ENCODE data around the gene CHL1. TPM values are rescaled to one million over a fixed set of nuclear protein-coding genes. Genes with fewer than 3 reads are reported as not detected.

CHL1 gene
- total RNA-seq, 1 donor from 2014 or later: 8.6 TPM

DNA sequence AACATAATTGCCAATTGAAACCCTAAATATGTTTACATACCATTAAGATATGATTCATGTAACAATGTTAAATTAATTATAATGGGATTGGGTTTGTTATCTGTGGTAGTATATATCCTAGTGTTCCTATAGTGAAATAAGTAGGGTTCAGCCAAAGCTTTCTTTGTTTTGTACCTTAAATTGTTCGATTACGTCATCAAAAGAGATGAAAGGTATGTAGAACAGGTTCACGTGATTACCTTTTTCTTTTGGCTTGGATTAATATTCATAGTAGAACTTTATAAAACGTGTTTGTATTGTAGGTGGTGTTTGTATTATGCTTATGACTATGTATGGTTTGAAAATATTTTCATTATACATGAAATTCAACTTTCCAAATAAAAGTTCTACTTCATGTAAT is 212.4 kb downstream of the CHL1 start:
- no peak for DNase-seq (ENCODE audit: low read depth)

DNA sequence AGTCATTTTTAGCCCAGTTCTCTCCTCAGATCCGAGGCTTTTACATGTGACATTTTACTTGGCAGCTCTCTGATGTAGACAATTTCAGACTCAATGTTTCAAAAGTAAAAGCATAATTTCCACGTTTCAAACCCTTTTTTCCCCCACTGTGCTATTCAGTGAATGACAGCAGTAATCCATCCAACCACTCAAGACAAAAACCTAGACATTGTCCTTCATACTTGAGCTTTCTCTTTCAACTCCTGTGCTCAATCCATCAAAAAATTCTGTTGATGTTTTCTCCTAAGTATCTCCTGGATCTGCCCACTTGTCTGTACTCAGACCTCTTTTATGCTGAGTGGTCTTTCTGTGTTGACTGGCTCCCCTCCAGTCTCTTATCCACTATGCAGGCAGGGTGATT is 214.7 kb downstream of the CHL1 start:
- no peak for DNase-seq (ENCODE audit: low read depth)

DNA sequence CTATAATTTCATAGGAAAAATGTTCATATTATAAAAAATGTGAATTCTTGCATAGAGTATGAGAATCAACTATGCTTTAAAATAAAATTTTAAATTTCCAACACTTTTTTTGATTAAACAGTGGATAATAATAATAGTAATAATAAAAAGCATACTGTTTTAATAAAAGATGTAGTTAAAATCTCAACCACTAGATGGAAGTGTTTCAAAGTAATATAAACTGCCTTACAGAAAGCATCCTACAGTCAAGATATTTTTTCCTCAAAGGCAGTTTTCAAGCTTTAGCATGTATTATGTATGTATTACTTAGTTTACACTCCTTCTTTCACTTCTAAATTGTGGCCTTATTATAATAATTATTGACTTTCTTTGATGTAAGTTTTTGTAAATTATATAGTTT is 217.5 kb downstream of the CHL1 start:
- DNase-seq (ENCODE audit: low read depth): peak; percentile 61

DNA sequence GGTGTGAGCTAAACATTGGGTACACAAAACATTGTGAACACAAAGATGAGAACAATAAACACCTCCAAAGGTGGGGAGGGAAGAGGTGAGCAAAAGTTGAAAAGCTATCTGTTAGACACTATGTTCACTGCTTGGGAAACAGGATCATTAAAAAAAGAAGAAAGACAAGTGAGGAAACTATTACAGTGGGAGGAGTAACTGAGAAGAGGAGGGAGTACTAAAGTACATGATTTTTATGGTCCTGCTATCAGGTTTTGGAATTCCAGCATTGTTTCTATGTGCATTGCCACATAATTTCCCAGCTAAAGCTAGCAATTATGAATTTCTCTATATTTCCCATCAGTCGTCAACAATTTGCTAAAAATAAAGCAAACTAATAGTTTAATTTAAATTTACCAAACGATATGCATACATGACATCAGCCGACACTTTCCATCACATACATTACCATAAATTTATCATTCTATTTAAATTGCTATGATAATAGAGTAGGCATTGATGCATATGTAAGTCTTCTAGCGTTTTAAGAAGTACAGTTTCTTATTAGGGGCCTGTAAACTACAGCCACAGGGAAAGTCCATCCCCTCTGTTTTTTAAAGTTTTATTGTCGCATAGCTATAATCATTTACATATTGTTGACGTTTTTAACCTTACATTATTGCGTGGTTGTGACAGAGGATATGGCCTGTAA is 221.8 kb downstream of the CHL1 start:
- DNase-seq (ENCODE audit: low read depth): no peak

DNA sequence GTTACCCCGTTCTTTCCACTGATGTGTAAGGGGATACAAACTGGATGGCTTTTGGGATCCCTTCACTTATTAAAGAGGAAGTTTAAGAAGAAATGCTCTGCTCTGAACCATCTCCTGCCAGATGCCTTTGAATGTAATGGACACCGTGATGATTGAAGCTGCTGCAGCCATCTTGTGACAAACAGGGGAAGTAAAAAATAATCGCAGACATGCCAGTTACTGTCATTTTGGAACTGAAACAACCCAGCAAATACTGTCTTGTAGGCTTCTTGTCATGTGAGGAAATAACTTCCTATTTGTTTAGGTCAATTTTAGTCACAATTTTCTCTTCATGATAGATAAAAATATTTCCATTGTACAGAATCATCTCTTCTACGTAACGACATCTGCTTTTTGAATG is 224.0 kb downstream of the CHL1 start:
- DNase-seq (ENCODE audit: low read depth): no peak

DNA sequence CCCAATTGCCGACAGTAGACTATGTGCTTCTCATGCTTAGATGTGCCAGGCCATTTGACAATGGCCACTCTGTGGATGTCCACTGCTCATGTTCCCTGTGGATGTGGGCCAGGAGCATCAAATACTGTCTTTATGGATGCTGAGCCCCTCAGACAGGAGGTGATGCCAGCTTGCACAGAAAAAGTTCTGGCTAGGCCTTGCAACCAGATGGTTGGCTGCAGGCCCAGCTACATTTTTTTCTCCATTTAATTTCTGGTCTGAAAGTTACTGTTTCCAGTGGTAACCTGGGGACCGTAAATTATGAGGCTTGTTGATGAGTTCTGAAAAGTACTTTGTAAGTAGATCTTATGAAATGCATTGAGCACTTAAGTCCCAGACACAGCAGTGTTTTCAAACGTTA is 228.5 kb downstream of the CHL1 start:
- DNase-seq (ENCODE audit: low read depth): no peak

DNA sequence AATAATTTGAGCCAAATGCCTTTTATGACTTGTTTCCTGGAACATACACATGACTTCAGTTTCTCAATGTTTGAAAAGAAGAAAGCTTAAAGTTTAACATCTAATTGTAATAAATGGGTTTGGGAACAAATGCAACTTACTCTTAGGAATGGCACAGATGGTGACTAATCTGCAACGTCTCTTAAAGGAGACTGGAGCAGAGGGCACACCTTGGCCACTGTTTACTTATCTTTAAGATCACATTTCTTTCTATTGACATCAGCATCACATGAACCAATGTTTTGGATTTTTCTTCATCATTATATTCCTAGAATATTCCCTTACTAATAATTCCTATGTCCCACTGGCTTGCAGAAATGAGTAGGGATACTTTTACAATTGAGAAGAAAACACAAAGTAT is 229.5 kb downstream of the CHL1 start:
- DNase-seq (ENCODE audit: low read depth): peak; percentile 92

DNA sequence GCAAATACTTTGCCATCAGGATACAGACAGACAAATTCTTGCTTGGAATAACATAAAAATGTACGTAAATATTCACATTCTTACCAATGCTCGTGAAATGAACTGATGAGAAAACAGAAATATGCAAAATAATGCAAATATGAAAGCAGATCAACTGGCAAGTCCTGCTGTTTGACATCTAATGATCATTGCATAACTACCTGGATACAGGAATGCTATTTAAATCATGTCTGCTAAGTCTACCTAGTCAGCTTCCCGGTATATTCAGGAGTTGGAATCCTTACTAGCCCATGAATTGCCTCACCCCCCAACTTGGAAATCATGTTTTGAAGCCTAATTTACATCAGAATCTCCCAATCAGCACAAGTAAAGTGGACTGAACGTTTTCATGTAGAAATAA is 230.6 kb downstream of the CHL1 start:
- DNase-seq (ENCODE audit: low read depth): no peak

DNA sequence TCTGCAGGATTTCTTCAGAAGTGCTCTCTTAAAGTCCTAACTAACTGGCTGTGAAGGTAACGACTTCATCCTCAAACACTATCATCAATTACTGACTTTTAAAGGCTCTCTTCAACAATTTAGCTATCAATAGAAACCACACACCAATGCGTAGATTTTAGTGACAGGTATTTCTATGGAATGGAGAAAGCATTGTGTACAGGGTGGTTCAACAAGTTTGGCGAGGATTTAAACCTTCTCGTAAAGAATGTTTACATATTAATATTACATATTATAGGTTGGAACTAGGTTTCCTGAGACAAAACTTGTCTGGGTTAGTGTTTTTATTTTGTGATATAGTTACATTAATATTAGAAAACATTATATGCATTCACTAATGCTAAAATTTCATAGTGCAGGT is 233.6 kb downstream of the CHL1 start:
- no peak for DNase-seq (ENCODE audit: low read depth)

DNA sequence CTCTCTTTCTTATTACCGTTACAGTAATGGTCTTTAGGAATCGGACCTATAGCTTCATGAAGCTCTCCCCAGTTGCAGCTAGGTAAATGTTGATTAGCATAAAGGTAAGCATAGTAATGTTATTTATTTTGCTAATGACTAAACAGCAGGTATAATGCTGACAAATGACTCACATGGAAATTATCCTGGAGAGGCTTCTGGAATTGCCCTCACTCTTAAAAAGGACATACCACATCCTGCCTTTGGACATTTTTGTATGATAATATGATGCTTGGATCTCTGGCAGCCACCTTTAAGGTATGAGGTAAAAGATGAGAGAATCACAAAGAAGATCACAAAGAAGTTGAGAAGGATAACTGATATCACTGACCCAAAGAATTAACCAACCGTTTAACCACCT is 238.6 kb downstream of the CHL1 start:
- peak; percentile 27 for DNase-seq (ENCODE audit: low read depth)

DNA sequence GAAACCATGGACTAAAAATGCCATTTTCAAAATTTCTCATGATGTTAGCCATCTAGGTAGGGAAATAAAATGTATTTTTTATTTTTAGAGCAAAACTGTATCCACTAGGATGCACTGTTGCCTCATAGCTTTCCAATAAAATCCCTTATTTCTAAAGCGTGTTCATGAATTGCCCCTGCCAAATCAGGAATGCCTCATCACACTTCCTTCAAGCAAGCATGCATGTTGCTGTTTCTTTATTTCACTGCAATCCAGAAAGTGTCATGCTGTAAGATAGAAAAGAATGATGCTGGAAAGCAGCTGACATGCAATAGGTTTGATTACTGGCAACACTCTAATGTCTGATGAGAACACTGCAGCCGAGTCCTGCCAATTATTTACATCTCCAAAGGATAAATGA is 239.5 kb downstream of the CHL1 start:
- DNase-seq (ENCODE audit: low read depth): peak; percentile 14

DNA sequence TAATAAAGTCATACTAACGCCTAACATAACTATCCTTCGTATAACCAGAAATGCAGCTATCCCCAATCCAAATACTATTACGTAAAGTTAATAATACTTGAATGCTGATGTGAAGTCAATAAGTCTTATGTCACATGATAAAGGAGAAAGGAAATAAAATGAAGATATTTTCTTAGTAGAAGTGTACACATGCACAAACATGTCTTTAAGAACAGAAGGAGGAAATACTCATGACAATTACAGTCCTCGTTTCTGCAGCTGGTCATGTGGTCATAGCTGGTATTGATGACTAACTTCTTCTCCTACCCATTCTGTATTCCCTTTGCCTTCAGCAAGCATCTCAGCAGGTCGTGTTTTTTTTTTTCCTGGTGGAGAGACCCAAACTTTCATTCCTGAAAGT is 244.3 kb downstream of the CHL1 start:
- no peak for DNase-seq (ENCODE audit: low read depth)

DNA sequence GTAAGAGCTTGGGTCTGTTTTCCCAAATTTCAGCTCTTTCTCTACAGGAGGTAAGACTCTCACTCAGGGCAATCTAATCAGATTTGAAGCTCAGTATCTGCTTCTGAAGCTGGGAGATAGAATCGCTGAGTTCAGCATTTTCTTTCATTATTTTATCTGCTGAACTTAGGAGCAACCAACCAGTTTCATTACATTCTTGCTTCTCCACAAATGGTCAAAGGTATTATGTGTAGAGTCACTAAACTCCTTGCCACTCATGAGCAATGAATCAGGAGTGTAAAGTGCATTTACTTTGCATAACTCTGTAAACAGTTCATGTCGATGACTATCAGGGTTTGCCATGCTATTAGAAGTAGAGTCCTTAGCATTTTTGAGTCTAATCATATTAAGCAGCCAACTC is 249.4 kb downstream of the CHL1 start:
- peak; percentile 50 for DNase-seq (ENCODE audit: low read depth)

DNA sequence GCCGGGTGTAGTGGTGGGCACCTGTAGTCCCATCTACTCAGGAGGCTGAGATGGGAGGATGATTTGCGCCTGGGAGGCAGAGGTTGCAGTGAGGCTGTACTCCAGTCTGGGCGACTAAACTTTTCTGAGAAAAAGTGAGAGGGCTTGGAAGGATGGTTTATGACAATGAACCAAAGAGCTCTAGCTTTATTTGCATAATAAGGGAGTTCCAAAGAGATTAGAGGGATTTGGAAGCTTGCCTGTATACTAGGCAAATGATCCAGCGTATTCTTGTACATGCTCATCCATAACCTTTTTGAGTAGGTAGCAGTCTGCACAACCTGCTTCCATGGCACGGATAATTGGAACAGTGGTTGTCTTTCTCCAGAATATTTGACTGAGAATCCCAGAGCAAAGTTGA is 251.1 kb downstream of the CHL1 start:
- no peak for DNase-seq (ENCODE audit: low read depth)

DNA sequence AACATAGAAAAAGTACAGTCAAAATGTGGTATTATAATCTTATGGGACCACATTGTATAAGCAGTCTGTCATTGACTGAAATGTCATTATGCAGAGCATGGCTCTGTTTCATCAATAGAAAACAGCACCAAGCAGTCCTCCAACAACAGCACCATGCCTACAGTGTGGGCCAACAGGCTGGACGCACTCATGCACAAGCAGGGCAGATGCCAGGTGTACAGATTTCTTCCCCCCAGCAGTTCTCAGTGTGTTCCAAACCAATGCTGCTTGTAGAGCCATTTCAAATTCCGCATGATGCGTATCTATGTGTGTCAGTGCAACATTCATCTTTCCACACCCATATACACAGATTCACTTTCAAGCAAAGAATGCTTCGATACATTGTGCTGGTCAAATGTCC is 253.1 kb downstream of the CHL1 start:
- DNase-seq (ENCODE audit: low read depth): no peak

DNA sequence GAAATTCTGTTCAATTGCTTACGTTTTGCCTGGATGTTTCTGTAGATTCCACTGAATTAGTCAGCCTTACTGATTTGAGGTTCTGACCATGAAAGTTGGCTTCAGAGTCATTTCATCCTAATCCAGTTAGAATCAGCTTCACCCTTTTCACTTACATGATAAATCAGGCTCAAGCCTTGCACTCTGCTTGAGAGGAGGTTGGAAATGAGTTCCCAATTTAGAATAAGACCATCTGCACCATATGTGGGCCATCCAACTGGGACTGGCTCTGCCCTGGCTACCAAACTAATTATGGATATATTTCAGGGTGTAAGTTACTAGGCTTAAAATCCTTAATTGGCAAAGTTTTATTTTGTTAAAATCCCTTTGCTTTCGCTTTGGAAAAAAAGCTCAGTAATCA is 255.7 kb downstream of the CHL1 start:
- DNase-seq (ENCODE audit: low read depth): no peak

DNA sequence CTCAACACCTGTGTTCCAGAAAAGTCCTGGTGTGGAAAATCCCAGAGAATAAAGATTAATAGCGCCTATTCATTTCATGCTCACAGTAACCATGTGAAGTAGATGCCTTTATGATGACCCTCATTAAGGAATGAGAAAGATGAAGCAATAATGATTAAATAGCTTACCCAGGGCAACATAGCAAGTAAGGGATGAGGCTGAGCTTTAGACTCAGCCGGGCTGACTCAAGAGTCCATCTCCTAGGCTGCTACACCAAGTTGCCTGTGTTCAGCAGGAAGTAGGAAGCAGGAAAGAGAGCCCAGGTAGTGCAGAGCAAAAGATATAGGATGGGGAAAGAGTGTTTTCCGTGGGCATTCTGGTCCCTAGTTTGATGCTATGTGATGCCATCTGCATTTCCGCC is 256.5 kb downstream of the CHL1 start:
- no peak for DNase-seq (ENCODE audit: low read depth)

DNA sequence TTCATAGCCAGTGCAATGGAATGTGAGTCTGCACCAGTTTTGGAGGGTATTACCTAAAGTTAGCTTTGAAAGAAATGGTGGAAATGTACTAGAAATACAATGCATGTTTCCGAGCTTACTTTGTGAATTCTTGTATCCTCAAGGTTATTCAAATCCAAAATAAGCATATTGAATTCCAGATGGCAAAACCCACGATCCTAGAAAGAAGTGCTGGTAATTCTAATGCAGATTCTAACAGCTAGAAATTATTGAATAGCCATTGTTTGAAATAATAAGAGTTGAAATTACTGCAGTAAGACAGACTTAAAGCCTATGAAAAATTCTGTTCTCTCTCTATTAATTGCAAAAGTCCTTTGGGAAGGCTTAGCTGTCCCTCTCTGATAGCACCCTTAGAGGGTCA is 258.4 kb downstream of the CHL1 start:
- DNase-seq (ENCODE audit: low read depth): no peak

DNA sequence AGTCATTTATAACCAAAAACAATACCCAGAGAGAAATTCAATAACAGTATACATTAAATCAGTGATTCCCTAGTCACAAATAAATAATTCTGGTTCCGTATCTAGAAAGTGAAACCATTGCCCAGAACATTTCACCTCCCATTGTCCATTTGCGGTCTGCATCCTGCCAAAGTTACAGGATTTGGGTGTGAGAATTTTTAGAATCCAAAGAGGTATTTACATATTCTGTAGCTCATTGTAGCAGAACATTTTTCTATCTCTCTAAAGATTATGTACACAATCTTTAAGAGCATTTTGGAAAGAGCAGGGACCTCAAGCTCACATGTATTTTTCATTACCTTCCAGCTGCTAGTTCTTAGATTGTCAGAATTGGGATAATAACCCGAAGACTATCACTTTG is 261.6 kb downstream of the CHL1 start:
- no peak for DNase-seq (ENCODE audit: low read depth)

DNA sequence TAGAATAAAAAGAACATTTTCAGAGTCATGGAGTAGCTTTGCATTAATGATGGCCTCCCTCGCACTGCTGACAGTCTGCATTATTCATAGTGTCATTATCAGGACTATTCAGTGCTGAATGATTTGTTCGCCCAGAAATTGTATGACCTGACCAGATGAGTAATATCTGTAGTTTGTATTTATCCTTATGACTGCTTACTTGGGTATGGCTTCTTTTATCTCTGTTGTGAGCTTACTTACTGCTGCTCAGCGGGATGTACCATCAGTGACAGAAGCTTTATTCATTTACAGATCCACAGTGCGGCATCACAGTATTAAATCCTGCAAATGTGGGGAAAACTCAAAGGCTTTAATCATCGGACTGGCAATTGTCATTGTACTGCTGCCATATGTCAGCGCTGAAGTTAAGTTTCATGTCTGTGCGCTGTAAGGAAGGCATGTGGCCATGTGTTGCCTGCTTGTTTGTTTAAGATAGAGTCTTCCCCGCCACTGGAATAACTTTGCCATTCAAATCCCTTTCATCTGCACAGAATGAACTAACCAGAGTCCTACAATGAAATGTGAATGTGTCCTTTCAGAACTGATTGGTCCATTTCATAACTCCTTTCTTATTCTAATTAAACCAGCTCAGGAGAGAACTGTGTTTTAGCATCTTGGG is 262.2 kb downstream of the CHL1 start:
- DNase-seq (ENCODE audit: low read depth): no peak

All from renal cortical epithelial cell (primary cell).